Fibroblast of mammary gland (primary cell): Measurements from ENCODE around the gene DRGX.

Experiments used
- DNase-seq: peaks from one replicate; pipeline ENCODE4 v3.0.0-alpha.2; 2010; ENCODE audit warnings: low read depth
- H3K4me3 ChIP-seq: 2 replicates; pipeline ENCODE4 v1.5.1; 2011; ENCODE audit warnings: low read depth, mild to moderate bottlenecking, low read length, moderate library complexity; ENCODE audit not compliant: control insufficient read depth
- CTCF ChIP-seq: conservative IDR thresholded peaks from 2 replicates; pipeline ENCODE4 v1.5.1; 2011; ENCODE audit warnings: low read depth, low read length, inconsistent platforms; ENCODE audit not compliant: control insufficient read depth, insufficient read depth

DRGX gene

GRCh38 chr10:49398986-49399385, 3.1 kb upstream of the DRGX start:
- DNase-seq: no peak
- TF ChIP-seq CTCF: no peak

GRCh38 chr10:49398000-49398861, 2.3 kb upstream of the DRGX start:
- no peak for TF ChIP-seq CTCF
- no peak overlapping the region for H3K4me3 ChIP-seq
- peak; percentile 27 for DNase-seq

More at GRCh38 chr10:49398986-49399385, 3.1 kb upstream of the DRGX start:
- no peak overlapping the region for H3K4me3 ChIP-seq

GRCh38 chr10:49397036-49397999, 1.4 kb upstream of the DRGX start:
- no peak for TF ChIP-seq CTCF

GRCh38 chr10:49396666-49396999, 744 bp upstream of the DRGX start:
- H3K4me3 ChIP-seq: no peak overlapping the region
- TF ChIP-seq CTCF: no peak

More at GRCh38 chr10:49397036-49397999, 1.4 kb upstream of the DRGX start:
- H3K4me3 ChIP-seq: no peak overlapping the region
- no peak for DNase-seq

GRCh38 chr10:49394933-49395740, 752 bp downstream of the DRGX start:
- no peak for TF ChIP-seq CTCF
- H3K4me3 ChIP-seq: no peak overlapping the region
- DNase-seq: no peak

More at GRCh38 chr10:49396666-49396999, 744 bp upstream of the DRGX start:
- no peak for DNase-seq

- no peak for DNase-seq
- no peak for TF ChIP-seq CTCF
- no peak overlapping the region for H3K4me3 ChIP-seq
These were observed 2.1 kb downstream of the DRGX start for GRCh38 chr10:49393757-49394156.
